Islet precursor cell (in vitro differentiated cells): ENCODE data around the gene MPDZ.

Experiments
- DNase-seq: peaks from one replicate; pipeline ENCODE4 v3.0.0-alpha.2; 2018

Gene MPDZ

DNA sequence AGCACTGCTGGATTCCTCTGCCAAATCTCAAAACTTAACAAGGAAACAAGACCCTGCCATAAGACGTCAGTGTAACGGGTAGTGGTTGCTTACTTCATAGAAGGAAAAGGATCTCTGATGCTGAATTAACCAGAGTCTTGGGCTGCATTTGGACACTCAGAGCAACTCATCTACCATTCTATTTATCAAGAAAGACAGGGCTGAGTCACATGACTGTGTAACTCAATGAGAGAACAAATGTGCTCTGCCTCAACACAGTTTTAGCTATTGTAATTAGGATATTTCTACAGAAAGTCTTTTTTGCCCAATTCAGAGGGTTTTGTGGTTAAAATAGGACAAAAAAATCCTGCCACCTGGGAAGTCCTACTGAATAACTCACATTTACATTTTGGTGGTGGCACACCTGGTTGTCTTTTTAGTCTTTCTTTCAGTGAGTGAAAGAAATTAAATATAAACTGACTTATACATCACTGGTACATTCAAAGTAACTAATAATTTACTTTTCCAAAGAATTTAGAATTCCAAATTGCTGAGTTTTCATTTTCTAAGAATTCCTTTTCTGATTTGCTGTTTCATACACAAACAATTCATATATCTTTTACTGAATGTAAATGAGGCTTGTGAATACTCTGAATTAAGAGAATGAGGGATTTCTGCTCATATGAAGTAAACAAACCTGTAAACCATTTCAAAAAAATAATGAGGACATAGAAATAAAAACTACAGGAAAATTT, 104.4 kb downstream of the MPDZ start:
- DNase-seq = no peak

DNA sequence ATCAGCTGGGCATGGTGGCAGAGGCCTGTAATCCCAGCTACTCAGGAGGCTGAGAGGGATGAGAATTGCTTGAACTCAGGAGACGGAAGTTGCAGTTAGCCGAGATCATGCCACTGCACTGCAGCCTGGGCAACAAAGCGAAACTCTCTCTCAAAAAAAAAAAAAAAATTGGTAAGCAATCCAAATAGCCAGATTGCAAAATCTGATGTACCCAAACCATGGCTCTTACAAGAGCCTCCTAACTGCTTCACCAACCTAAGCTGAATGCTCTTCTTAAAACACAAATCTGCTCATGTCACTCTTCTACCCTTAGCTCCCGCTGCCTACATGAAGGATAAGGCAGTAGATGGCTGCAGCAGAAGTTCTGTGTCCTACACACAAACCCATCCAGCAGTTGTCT, 105.9 kb downstream of the MPDZ start:
- DNase-seq = no peak

DNA sequence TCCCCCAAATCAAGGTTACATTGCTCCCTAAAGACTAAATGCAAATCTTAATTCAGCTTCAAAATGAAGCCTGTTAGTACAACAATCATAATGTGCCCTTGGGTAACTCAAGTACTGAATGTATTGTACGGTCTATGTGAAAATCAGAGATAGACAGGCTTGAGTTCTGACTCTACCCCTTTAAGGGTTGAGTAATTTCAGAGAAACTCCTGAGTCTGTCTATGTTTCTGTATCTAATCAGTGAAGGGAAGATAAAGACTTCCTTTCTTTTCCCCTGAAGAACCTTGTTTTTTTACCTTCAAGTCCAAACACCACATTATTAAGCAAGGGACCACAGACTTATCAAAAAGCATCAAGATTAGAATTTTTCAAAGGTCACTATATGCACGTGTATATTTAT, 108.2 kb downstream of the MPDZ start:
- DNase-seq = no peak

DNA sequence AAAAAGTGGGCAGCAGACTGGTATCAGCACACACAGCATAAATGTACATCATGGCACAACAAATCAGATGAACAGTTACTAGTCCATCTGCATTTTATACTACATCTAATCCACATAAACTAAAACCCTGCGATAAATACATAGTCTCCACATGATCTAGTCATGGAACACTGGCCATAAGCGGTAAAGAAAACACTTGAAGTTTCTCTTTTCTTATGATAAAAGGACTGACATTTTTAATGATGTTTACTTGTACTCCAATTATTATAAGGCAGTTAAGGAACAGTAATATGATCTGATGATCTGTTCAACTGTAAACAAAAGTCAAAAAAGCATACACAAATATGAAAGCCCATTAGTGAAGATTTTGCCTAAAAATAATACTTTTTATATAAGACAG, 112.5 kb downstream of the MPDZ start:
- no peak for DNase-seq

DNA sequence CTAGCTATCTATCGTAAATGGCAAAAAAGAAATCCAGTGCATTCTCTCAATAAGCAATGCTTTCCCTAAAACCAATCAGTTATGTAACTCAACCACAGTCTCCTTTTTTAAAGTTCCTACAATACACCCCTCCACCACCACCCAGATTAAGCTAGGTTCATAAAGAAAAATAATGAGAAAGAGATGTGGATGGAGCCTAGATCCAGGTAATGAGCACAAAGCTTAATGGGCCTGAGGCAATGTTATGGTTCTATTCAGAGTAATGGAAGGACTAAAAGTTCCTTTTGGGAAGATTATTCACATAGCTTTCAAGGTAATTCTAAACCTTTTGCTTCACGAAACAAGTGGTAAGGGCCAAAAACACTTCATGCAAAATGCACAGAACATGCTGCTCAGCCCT, 113.5 kb downstream of the MPDZ start:
- no peak for DNase-seq

DNA sequence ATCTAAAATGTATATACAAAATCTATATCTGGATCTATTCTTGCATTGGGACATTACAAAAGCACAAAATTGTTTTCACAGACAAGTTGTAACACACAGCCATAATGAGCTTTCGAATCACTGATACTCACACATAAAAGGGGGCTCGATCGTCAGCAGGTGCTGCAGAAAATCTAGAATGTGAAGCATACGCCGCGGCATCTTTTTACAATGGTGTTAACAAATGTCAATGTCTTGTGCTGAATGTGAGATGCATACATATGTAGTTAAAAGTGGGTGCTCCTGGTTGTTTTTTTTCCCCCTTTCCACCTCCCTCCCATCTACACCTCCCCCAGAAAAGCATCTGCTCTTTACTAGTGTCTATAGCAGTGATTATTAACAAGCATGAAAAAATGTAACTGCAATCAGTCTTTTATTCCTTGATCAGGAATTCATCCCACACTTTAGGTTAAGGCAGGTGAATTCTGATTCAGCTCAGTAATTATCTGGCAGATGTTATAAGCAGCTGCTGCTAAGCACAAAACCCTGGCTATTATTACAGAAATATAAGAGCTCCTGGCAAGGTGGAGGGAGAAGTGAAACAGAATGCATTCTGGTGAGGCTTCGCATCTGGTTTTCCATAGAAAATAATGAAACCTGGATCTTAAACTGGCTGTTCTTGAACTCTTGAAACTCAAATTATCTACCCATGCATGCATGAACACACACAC, 114.1 kb downstream of the MPDZ start:
- DNase-seq = no peak

DNA sequence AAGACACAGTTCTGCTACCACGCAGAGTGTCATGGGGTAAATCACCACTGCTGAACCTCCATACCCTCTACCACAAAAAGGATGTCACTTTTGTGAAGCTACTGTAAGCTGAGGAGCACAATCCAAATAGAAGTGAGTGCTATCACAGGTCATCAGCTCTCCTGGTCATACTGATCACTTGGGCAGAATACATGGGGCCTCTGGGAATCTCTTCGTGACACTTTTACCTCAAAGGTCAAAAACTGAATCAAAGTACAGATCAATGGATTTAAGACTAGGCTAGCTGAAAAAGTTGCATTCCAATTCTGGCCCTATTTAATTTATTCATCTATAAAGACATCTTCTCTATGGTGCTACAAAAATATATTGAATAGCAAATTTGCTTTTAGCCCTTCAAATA, 115.5 kb downstream of the MPDZ start:
- no peak for DNase-seq

DNA sequence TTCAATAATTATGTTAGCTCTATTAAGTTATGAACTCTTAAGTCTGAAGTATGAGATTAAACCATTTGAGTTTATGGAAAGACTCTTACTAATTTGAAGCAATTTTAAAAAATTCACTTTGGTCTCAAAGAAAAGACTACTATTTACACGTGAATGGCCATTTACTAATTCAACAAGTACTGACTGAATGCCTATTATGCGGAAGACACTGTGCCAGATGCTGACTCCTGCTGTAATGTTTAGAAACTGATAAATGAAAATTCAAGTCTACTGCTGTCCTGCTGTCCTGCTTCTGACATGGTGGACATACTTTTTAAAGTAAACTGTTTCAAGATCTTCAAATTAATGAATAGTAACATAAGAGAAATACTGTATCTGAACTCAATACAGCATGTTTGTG, 116.2 kb downstream of the MPDZ start:
- DNase-seq = no peak

DNA sequence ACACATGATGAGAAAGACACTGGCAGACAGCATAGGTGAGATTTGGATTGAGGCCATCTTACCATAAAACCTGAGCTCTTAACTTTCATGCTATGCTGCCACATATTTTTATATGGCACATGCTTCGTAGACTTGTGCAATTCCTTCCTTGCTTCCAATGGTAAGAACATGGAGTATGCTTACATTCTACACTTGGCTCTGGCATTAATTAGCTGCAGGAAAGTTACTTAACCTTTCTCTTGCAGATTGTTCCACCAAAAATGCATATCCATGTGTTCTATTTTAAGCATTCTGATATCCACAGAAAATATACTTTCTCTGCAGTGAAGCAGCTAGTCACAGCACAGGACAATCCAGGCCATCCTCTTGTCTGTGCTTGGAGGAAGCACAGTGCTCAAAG, 119.4 kb downstream of the MPDZ start:
- DNase-seq = no peak

DNA sequence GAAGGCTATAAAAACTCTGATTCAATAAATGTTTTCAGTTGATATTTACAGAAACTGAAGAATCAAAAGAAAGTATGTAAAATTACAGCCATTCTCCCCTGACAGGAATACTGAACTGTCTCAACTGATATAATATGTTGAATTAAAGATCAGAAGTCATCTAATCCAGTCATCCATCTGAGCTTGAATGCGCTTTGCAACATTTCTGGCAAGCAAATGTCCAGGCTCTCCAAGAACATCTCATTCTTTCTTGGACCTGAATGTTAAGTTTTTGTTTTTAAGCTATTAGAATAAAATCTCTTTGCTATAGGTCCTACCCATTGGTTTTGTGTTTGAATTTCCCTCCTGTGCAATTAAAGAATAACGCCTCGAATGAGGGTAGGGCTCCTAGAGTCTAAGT, 120.5 kb downstream of the MPDZ start:
- no peak for DNase-seq

DNA sequence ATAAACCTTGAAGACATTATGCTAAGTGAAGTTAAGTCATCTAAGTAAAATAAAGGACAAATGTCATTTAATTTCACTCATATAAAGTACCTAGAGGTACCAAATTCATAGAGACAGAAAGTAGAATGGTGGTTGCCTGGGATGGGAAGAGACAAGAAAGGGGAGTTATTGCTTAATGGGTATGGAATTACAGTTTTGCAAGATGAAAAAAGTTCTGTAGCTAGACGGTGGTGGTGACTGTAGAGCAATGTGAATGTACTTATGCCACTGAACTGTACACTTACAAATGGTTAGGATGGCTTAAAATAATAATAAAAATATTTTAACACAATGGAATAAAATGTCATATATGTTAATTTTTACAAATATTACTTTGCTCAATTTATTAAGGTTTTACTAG, 128.0 kb downstream of the MPDZ start:
- no peak for DNase-seq

DNA sequence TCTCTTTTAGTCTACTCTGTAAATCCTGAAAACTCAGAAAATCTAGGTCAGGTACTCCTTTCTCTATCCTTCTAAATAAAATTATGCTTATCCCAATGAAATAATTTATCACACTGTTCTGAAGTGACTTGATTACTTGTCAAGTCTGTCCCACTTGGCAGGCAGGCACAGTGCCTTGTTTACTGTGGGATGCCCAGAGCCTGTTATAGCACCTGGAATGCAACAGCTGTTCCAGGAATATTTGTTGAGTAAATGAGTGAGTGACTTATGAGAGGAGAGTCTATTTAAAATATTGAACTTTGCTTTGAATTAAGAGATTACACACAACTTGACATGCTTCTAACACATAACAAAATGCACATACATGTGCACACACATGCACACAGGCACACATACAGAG, 130.0 kb downstream of the MPDZ start:
- DNase-seq = no peak

DNA sequence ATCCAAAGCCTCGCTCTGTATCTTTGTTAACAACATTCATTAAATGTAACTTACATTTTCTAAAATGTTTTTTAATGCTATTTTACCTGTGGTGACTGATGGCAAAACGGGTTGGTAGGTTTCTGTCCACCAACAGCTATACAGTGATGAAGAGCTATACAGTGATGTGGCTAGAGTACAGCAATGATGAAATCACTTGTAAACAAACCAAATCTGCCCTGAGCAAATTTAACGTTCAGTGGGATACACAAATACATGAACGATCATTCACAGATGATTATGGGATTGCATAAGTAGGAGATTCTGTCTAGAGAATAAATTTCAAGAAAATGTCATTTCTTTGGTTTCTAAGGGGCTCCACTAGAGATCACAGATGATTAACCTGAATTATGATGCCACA, 132.7 kb downstream of the MPDZ start:
- no peak for DNase-seq

DNA sequence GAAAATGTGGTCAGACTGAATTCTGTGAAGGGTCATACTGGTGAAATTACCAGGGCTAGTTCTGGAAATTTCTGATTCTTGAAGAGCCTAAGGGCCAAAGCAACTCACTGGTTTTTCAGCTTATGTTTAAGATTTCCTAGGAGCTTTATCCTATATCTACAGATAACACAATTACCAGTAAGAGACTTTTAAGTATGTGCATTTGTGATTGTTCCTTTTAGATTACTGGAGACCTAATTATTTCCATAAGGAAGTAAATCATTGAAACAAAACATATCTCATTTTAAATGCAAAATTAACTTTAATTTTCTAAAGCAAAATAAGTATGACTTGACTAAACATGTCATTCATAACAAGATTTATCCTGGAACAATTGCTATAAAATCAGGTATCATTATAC, 134.2 kb downstream of the MPDZ start:
- no peak for DNase-seq

DNA sequence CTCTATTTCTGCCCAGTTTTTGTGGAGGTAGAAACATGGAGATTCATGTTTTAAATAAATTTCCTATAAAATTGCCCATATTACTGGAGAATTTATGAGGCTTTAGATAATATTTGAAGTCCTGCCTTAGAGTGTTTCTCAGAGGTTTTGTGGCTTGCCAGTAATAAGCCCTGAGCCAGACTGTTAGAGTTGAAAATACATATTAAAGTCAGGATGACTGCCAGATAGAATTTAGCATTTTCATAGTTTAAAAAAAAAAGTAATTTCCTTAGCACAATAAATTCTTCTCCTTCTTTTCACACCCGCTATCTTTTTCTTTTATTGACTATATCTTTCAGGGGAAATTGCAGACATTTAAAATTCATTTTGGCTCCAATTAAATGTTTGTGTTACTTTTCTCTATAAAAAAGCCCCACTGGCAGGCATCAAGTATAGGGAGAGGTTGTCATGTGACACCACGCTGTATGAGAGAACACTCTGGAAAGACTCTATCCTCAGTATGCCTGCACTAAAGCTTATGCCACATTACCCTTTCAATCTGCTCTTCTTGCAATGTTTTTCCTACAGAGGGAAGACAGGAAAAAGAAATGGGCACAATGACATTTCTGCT, 135.2 kb downstream of the MPDZ start:
- no peak for DNase-seq

DNA sequence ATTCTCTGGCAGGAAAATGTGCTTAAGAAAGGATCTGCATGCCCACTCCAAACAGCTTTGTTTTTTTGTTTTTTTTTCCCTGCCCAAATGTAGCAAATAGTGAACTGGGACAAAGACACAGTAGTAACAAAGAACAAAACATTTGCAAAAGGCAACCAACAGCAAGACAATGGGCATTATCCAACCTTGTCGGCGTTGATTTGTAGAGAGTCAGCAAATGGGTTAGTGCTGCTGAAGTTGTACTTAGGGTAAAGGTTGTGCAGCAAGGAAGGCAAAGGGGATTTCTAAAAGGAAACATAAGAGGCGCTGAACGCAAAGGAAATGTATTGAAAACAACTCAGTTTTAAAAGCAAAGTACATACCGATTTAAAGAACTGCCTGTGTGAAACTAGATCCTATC, 136.2 kb downstream of the MPDZ start:
- peak; percentile 53 for DNase-seq

DNA sequence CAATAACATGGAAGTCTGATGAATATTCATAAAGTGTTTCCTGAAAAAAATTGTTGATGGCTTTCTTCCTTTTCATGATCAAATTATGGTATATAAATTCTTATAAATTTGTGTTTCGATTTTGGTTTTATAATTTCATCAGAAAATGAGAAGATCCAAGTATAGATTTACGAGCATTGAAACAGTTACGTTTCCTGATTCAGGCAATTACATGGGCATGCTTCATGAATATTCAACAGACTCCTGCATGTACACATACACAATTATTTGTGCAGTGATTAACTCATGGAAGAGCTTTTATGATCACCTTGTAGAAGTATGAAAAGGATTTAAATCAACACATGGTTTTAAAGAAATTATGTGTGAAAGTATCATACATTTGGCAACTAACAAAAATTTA, 136.7 kb downstream of the MPDZ start:
- DNase-seq = no peak

DNA sequence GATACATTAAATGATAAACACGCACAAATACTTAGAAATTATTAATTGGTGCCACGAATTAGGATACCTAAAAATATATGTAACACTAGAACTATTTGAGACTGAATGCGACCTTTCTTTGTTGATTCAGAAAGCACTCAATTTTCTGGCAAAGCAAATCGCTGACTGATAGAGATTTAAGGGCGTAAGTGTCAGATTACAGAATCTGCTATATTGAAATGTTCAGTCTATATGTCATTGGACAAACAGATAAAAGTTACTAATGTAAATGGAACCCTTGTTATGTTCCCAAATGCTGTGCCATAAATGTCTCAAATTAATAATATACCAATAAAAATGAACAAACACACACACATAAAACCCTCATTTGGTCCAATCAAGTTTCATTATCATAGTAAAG, 137.9 kb downstream of the MPDZ start:
- DNase-seq = no peak

DNA sequence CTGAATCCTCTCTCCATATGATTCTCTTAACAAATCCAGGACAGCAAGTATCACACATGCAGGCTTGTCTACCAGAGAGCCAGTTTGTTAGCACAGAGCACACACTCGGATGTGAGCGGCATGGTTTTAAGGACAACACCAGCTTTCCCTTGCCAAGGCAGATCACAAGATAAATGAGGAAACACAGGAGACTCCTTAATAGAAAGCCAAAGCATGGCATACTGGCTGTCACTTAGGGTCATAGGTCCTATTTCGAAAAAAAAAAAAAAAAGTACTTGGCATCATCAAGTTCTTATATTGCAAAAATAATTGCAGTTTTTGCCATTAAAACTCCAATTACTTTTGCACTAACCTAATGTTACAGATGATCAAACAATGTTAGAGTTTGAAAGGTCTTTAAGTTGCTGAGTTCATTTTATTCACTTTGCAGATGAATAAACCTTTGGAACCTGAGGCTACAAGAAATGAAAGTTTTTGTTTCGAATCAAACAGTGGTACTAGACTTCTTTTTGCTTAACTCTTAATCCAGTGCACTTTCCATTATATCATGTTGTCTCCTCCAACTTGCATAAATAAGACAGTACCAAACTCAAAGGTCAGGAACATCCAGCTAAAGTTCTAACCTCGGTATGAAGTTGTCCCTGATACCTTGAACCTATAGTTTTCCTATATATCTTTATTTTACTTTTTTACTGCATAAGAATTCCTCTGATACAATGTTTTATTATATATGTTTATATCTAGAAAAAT, 138.5 kb downstream of the MPDZ start:
- peak; percentile 56 for DNase-seq

DNA sequence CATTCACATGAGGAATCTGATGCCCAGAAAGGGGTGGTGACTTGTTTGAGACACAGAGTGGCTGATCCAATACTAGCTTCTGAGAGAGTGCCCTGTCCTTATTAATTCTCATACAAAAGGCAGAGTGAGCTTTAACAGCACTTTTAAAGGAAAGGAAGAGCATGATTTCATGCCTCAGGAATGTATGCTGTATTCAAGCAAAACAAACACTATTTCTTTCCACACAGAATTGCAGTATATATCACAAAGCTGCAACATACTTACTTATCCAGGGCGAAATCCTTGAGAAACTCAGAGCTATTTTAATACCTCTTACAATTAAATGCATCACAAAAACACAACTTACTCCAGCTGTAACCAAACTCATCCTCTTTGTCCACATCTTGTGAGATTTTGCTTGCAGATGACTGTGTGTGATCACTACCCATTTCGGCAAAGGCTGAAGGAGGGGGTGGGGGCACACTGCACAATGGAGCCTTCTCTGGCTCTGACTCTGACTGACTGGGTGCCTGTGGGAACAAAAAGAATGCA, 139.8 kb downstream of the MPDZ start:
- DNase-seq = peak; percentile 94

DNA sequence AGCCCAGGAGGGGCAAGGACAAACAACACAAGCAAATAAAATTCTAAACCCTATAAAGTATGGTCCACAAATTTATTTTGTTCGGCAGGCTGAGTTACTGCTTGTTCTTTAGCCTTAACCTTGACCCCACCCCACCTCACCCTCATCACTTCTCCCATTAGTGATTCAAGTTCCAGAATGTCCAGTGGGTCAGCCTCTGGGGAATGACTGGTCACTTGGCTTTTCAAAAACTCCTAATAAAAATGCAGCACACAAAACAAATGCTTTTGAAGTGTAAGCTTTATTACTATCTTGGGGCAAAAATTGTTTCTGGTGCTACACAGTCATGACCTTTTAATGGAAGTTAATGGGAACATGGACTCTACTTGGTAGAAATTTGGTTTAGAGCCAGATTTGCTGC, 142.1 kb downstream of the MPDZ start:
- no peak for DNase-seq

DNA sequence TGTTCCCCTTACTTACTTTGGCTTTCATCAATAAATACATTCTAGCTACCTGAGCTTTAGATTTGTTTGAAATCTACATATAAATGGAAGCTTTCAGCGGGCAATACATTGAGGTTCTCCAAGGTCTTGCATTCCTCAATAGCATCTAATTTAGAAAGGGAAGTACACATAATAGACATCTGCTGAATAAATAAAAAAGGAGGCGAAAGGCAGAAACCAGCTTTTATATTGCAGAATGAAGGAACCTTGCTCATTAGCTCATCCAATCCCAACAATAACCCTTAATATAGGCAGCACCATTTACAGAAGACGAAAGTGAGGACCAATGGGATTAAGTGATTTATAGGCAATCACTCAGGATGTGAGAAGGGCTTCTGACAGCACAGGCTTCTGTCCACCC, 147.5 kb downstream of the MPDZ start:
- no peak for DNase-seq

DNA sequence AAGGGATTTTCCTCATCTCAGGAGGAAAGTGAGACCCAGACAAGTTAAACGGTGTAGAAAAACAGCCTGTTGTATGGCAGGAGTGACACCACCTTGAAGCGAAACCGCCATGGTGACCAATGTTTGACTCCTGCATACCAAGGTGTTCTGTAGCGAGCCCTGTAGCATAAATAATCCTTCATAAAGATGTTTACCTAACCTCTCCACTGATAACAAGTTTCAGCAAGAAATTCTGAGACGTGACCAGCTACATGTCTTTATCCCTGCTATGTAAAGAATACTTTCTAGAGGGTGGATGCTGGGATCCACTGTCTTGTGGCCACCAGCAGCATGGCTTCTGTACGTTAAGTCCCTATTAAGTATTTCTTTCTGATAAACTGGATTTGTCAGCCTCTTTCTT, 148.1 kb downstream of the MPDZ start:
- DNase-seq = no peak
